Chondrocyte (in vitro differentiated cells): ENCODE measurements around the gene CALM1. TPM values are rescaled to one million over a fixed set of nuclear protein-coding genes. Genes with fewer than 3 reads are reported as not detected.

ENCODE experiments used
- DNase-seq: peaks from one replicate; pipeline ENCODE4 v3.0.0; 2021; ENCODE audit warnings: mixed read lengths, low spot score
- H3K27ac Mint-ChIP-seq: one replicate; pipeline ENCODE4 v1.8.0; 2021; ENCODE audit warnings: mild to moderate bottlenecking, moderate library complexity, mixed read lengths; ENCODE audit not compliant: unreplicated experiment
- H3K27me3 Mint-ChIP-seq: 2 replicates; pipeline ENCODE4 v1.8.0; 2021; ENCODE audit warnings: low read depth, mixed read lengths
- H3K36me3 Mint-ChIP-seq: 2 replicates; pipeline ENCODE4 v1.8.0; 2021; ENCODE audit warnings: low read depth, mixed read lengths
- H3K4me1 Mint-ChIP-seq: 2 replicates; pipeline ENCODE4 v1.8.0; 2021; ENCODE audit warnings: low read depth, mild to moderate bottlenecking, mixed read lengths
- H3K4me3 Mint-ChIP-seq: one replicate; pipeline ENCODE4 v1.8.0; 2021; ENCODE audit warnings: mild to moderate bottlenecking, moderate library complexity, mixed read lengths; ENCODE audit not compliant: unreplicated experiment
- H3K9me3 Mint-ChIP-seq: 2 replicates; pipeline ENCODE4 v1.8.0; 2021; ENCODE audit warnings: low read depth, mixed read lengths
- total RNA-seq: library from RNA; stranded (reverse); gene quantifications from 3 replicates; pipeline ENCODE4 v1.2.1, GENCODE V29; 2021
- TF ChIP-seq, protein P1 (sequence below): fragments of 200-600 bp; sonication (generic); IDR thresholded peaks from 2 replicates; pipeline ENCODE4 v1.5.0; 2021; ENCODE audit warnings: antibody characterized with exemption, mild to moderate bottlenecking, moderate library complexity

The CALM1 gene
- total RNA-seq, 1 donor from 2014 or later, result 273 TPM

DNA sequence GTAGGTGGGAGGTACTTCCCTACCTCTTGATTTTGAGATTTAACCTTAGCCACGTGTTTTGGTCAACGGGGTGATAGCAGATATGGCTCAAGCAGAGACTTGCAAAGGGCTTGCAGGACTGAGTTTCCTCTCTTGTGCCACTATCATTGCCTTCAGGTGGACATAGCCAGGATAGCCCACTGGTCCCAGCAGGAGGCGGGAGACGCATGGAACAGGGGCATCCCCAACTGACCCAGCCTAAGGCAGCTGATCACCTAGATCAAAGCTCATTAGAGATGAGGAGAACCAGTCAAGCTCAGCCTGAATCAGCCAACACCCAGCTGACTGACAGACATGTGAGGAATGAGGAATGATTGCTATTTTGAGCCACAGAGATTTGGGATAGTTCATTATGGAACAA lies 49.6 kb downstream of the CALM1 start:
- Mint-ChIP-seq H3K27ac (no peak overlapping the region), H3K36me3 (peaks cover 2% of the 10 kb centered on the region), H3K4me3 (no peak overlapping the region), H3K4me1 (no peaks in the 10 kb centered on the region), H3K9me3 (peaks cover 17% of the 10 kb centered on the region), H3K27me3 (peaks cover 9% of the 10 kb centered on the region)
- TF ChIP-seq, protein P1, sequence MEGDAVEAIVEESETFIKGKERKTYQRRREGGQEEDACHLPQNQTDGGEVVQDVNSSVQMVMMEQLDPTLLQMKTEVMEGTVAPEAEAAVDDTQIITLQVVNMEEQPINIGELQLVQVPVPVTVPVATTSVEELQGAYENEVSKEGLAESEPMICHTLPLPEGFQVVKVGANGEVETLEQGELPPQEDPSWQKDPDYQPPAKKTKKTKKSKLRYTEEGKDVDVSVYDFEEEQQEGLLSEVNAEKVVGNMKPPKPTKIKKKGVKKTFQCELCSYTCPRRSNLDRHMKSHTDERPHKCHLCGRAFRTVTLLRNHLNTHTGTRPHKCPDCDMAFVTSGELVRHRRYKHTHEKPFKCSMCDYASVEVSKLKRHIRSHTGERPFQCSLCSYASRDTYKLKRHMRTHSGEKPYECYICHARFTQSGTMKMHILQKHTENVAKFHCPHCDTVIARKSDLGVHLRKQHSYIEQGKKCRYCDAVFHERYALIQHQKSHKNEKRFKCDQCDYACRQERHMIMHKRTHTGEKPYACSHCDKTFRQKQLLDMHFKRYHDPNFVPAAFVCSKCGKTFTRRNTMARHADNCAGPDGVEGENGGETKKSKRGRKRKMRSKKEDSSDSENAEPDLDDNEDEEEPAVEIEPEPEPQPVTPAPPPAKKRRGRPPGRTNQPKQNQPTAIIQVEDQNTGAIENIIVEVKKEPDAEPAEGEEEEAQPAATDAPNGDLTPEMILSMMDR, result no peak
- no peak for DNase-seq

- Mint-ChIP-seq H3K4me3 (no peak overlapping the region), H3K4me1 (no peaks in the 10 kb centered on the region), H3K36me3 (peaks cover 2% of the 10 kb centered on the region)
Observed at GRCh38 chr14:90447720-90448497, 51.1 kb downstream of the CALM1 start.

GRCh38 chr14:90449411-90449810 lies 52.6 kb downstream of the CALM1 start:
- H3K27me3 Mint-ChIP-seq, result peaks cover 9% of the 10 kb centered on the region
- H3K27ac Mint-ChIP-seq, result no peak overlapping the region
- H3K4me3 Mint-ChIP-seq, result no peak overlapping the region
- DNase-seq, result no peak
- peaks cover 6% of the 10 kb centered on the region for H3K4me1 Mint-ChIP-seq
- H3K9me3 Mint-ChIP-seq, result peaks cover 17% of the 10 kb centered on the region
- peaks cover 2% of the 10 kb centered on the region for H3K36me3 Mint-ChIP-seq
- TF ChIP-seq, protein P1, result no peak

More at GRCh38 chr14:90447720-90448497, 51.1 kb downstream of the CALM1 start:
- Mint-ChIP-seq H3K27me3 (peaks cover 9% of the 10 kb centered on the region), H3K9me3 (peaks cover 17% of the 10 kb centered on the region), H3K27ac (no peak overlapping the region)
- no peak for DNase-seq
- TF ChIP-seq, protein P1, result no peak

DNA sequence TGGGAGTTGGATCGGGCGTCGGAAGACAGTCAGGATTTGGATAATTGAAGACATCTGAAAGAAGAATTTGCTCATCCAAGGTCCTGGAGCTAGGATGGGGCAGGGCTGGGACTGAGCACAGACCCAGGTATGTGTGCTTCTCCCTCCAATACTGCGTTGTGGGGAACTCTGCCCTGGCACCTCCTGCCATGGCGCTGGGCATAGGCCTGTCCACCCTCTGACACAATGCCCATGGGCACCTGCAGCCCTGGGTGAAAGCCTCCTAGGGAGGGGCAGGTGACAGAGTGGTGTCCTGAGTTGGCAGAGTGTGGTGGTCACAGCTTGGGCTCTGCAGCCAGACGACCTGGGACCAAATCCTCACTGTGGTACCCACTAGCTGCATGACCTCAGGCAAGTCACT lies 53.3 kb downstream of the CALM1 start:
- H3K4me1 Mint-ChIP-seq, result peaks cover 6% of the 10 kb centered on the region
- H3K9me3 Mint-ChIP-seq, result peaks cover 17% of the 10 kb centered on the region
- TF ChIP-seq, protein P1, result no peak
- peaks cover 9% of the 10 kb centered on the region for H3K27me3 Mint-ChIP-seq
- H3K27ac Mint-ChIP-seq, result no peak overlapping the region
- no peak overlapping the region for H3K4me3 Mint-ChIP-seq
- H3K36me3 Mint-ChIP-seq, result peaks cover 2% of the 10 kb centered on the region
- no peak for DNase-seq

DNA sequence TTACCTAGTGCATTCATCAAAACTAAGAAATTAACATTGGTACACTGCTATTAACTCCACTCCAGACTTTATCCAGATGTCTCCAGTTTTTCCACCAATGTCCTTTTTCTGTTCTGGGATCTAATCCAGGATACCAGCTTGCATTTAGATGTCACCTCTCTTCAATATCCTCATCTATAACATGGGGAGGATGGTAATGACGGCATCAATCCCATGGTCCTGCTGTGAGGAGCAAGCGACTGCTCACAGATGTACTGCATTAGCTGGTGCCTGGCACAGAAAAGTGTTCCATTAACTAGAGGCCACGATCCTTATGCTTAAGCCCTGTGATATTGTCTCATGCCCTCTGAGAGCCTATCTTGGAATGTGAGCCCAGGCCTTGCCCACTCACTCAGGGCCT lies 53.8 kb downstream of the CALM1 start:
- peaks cover 2% of the 10 kb centered on the region for H3K36me3 Mint-ChIP-seq
- peaks cover 6% of the 10 kb centered on the region for H3K4me1 Mint-ChIP-seq
- no peak overlapping the region for H3K27ac Mint-ChIP-seq
- no peak for DNase-seq
- TF ChIP-seq, protein P1, result no peak
- H3K4me3 Mint-ChIP-seq, result no peak overlapping the region
- peaks cover 13% of the 10 kb centered on the region for H3K27me3 Mint-ChIP-seq
- H3K9me3 Mint-ChIP-seq, result peaks cover 17% of the 10 kb centered on the region
